Lower leg skin (tissue), 4 donors: ENCODE results near the gene ICE1. TPM values are rescaled to one million over a fixed set of nuclear protein-coding genes. Genes with fewer than 3 reads are reported as not detected.

Experiments
- DNase-seq, 2 donors: peaks; one replicate each; pipeline ENCODE4 v3.0.0-alpha.2; 2019; ENCODE audit warnings: low spot score in 2 of 2
- H3K4me3 ChIP-seq: fragments of 200-600 bp; sonication (generic); 2 replicates; pipeline ENCODE4 v1.5.1; 2017; ENCODE audit warnings: mild to moderate bottlenecking, low read depth; ENCODE audit not compliant: poor library complexity, severe bottlenecking
- POLR2A ChIP-seq, 2 donors: fragments of 450-650 bp; IDR thresholded peaks; one replicate each; pipeline ENCODE4 v1.6.1; 2016 to 2017; ENCODE audit warnings: antibody characterized with exemption in 2 of 2, mild to moderate bottlenecking in 1 of 2, moderate library complexity in 1 of 2
- WGBS, 2 donors: methylation state at CpG; one replicate each; pipeline ENCODE4 v1.1.5; 2018; 5-methylcytosine and 5-hydroxymethylcytosine counted together
- intact Hi-C: fragments of 100-400 bp; cut with DNase I; formaldehyde crosslinking; loops from one replicate; pipeline ENCODE4 v1.15.0; 2023; ENCODE audit warnings: low total_unique reads
- total RNA-seq, 4 donors: library from RNA; depleted of rRNA; stranded (reverse); fragments of >200 nt; gene quantifications; one replicate each; pipeline ENCODE4 v1.1.0, GENCODE V29; 2016
- TF ChIP-seq, protein P1 (sequence below), 3 donors: fragments of 450-650 bp; IDR thresholded peaks; one replicate each; pipeline ENCODE4 v1.5.1; 2016; ENCODE audit warnings: antibody characterized with exemption in 3 of 3, mild to moderate bottlenecking in 3 of 3, moderate library complexity in 2 of 3

Gene ICE1, protein sequence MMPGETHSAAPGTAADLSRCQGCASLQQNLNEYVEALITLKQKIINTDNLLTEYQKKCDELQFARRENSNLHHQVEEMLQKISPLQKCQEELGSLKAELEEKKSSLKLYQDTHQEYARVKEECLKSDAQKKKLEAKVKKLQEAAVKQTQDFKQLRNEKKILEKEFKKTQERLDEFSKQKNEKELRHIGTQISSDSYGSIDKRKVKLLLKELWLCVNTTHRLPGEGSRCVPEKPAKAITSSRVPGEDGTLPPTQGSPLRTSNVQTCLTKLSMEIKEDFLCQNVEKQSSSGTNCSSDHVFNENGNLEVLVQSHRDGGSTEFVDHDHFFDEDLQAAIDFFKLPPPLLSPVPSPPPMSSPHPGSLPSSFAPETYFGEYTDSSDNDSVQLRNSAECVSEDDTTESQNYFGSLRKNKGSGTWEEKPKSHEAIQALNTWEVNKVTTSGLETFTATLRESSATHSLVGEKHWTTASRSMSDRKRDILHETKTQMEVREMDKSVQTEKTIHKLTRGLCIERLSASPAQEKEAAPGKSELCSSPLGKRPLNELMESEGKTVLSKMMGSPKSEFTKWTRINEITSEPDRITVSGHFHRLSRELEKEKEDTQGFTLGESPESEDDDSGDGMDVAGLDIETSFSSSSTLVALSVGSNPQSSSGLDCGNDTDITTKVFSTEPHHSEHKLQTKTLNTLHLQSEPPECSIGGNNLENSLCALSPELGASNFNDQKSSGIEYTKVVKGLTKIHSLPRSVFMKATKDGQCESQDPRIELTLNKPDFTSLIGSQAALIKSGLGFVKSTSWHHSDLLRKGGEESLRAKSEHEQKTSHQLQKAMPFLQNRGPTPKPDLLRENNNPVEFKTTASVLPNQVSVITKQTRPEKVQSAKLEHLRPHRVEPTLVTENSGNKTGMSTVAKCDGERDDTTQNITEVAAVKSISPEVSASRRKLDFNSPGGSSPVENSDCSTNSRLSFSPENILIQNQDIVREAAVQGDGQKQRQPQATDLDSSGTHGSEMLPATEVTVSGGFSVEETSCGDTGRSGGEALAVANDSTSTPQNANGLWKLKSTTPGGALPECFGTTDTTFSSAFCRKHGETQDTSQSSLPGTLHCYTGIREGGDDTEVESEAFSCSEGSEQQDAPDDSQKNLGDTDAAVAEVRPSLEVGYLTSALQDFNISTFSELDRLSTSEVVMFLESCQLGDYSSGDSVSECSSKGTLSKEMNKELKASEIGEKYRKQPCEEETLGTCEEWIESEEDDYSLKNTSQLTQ (N-terminal part only)
- total RNA-seq: 10 to 100 TPM; 15.3 to 20.2 (median 19.1) TPM

DNA sequence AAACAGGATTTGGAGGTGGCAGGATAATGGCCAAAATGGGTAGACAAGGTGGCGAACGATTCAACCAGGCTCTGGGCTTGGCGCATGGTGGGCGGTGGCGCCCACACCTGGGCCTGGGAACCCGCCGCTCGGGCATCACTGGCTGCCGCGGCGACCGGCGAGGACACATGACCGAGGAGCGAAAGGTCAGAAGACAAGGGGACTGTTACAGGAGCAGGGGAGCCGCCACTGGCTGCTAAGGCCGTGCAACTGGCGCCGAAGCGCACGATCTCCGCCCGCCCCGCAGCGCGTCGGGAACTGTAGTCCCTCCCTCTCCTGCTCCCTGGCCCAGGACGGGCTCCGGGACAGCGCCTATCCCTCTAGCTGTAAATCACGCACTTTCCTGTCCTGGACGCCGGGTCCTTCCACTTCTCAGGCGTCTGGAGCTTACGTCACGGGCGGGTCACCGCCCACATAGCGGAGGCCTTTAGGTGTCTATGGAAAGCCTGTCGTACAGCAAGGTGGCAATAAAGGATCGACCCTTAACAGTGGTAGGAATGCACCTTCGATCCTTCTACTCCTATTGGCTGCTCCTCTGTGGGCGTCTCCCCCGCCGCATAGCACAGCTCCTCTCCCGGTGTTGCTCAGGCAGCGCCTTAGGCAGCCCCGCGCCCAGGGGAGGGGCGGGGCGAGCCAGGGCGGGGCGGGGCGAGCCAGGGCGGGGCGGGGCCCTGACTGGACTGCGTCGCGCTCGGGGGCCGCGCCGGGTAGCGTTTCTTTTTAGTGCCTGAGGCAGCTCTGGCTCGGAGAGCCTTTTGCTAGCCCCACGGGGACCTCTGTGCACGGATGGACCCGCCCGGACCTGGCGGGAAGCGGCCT is at the start of gene ICE1:
Gene ICE1 (plus strand): TSS at position 717 of the 858 bp plus-strand sequence. CDS start 239 bp downstream, outside the sequence.
- 0% methylated on average over 33 to 47 of the region's 71 CpGs for WGBS, 2 donors

DNA sequence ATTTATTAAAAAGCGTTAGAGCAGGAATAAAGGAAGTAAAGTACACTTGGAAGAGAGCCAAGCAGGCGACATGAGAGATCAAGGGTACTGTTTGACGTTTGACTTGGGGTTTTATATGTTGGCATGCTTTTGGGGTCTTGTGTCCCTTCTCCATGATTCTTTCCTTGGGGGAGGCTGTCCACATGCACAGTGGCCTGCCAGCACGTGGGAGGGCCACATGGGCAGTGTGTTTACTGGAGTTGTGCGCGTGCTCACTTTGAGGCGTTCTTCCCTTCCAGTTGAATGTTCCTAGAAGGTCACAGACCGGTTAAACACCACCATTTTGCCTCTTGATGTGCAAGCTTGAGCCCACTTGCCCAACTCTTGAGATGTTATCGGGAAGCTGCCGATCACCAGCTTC is 49.5 kb upstream of the ICE1 start:
- TF ChIP-seq, protein P1, sequence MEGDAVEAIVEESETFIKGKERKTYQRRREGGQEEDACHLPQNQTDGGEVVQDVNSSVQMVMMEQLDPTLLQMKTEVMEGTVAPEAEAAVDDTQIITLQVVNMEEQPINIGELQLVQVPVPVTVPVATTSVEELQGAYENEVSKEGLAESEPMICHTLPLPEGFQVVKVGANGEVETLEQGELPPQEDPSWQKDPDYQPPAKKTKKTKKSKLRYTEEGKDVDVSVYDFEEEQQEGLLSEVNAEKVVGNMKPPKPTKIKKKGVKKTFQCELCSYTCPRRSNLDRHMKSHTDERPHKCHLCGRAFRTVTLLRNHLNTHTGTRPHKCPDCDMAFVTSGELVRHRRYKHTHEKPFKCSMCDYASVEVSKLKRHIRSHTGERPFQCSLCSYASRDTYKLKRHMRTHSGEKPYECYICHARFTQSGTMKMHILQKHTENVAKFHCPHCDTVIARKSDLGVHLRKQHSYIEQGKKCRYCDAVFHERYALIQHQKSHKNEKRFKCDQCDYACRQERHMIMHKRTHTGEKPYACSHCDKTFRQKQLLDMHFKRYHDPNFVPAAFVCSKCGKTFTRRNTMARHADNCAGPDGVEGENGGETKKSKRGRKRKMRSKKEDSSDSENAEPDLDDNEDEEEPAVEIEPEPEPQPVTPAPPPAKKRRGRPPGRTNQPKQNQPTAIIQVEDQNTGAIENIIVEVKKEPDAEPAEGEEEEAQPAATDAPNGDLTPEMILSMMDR (IDR thresholded peaks at IDR 0.05): no peak
- TF ChIP-seq POLR2A (IDR thresholded peaks at IDR 0.05): no peak
- 69 to 70% methylated on average over 10 of the region's 10 CpGs for WGBS, 2 donors
- intact Hi-C loops: no loop called here
- DNase-seq: no peak
- H3K4me3 ChIP-seq: no peak overlapping the region

More for the DNA sequence above, at the start of gene ICE1:
- TF ChIP-seq, protein P1 (IDR thresholded peaks at IDR 0.05): no peak
- peak in 1 of 2 donors; percentile 12 for TF ChIP-seq POLR2A (IDR thresholded peaks at IDR 0.05)
- intact Hi-C loops: no loop called here
- peak; percentile 98 to 99 for DNase-seq
- peak within 1 kb of the TSS; percentile 92 for H3K4me3 ChIP-seq

DNA sequence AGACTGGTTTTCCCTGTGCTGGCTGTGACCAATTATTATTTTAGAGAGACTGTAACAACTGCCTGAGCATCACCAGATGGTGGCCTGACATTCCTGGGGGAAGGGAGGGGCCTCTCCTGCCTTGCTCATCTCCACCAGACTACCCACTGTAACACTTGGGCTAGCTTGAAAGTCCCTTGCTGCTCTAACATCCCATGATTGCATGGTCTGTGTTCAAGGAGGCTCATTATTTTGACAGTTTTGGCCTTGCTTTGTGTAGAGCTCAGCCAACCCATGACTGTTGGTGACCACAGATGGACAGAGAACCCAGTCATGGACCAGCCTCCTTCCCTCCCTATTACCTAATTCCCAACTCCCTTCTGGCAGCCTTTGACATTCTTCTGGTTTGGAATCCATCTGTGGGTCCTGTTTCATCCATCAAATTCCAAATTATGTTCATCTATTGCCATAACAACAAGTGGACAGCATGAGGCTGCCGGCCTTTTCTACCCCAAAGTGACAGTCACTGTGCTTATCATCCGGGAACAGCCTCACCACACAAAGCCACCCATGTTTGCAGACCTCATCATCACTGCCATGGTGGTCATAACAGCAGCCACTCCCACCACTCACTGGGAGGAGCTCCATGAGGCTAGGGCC is 49.0 kb upstream of the ICE1 start:
- no peak overlapping the region for H3K4me3 ChIP-seq
- peak in 1 of 2 donors; percentile 61 for DNase-seq
- TF ChIP-seq, protein P1 (IDR thresholded peaks at IDR 0.05): no peak
- TF ChIP-seq POLR2A (IDR thresholded peaks at IDR 0.05): no peak
- WGBS, 2 donors: 63 to 82% methylated on average over 2 of the region's 2 CpGs
- intact Hi-C loops: no loop called here

DNA sequence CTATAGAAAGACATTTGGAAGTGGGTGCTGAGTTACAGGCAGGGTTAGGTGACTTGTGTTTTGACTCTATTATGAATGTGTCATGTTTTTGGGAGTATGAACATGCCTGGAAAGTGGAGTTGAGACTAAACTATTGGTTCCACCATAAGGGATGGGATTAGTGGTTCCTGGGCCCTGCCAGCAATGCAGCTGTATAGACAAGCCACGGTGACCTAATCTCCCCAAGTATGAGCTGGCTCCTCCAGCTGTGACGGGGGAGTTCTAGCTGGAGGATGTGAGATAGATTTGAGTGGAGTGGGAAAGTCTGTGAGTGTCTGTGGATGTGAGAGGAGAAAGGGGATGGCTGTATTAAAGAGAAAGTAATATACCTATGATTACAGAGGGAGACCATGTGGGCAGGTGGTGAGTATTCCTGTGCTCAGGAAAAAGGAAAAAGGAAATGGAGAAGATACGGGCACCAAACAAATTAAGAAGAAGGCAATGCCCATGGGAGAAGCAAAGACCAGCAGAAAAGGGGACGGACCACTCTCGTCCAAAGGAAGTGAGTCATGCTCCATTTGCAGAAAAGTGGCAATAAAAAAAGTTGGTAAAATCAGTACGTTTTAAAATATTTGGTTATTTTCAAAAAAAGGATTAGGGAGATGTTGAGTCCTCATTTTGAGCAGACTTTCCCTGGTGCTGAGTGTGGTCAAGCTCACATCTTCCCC is 48.3 kb upstream of the ICE1 start:
- no peak for TF ChIP-seq POLR2A (IDR thresholded peaks at IDR 0.05)
- TF ChIP-seq, protein P1 (IDR thresholded peaks at IDR 0.05): no peak
- no peak overlapping the region for H3K4me3 ChIP-seq
- peak in 1 of 2 donors; percentile 8 for DNase-seq
- intact Hi-C loops: no loop called here
- WGBS, 2 donors: 35 to 43% methylated on average over 6 of the region's 6 CpGs
